Measurements from ENCODE around the gene PIK3R6.

The PIK3R6 gene

DNA sequence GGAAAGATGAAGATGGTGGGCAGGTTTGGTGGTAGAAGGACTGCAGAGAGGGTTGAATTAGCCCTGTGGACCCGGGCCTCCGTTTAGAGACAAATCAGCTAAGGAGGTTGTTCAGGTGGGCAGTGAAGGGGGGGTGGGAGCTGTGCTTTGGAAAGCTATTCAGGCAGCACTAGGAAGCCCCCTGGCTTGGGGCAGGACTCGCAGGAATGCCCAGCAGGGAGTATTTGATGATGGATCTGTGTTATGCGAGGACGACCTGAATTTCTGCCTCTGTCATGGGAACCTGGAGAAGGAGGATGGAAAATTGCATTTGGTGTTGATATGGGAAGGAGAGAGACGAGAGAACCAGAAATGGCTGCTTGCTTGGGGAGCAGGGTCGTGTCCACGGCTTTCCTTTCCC, 112.6 kb downstream of the PIK3R6 start:
- DNase-seq (ENCODE audit: extremely low read depth in 1 of 2, low read depth in 1 of 2): no peak

GRCh38 chr17:8753976-8754440, 113.5 kb downstream of the PIK3R6 start:
- no peak for DNase-seq (ENCODE audit: extremely low read depth in 1 of 2, low read depth in 1 of 2)

- DNase-seq (ENCODE audit: extremely low read depth in 1 of 2, low read depth in 1 of 2): no peak
Observed at GRCh38 chr17:8753136-8753975, 114.1 kb downstream of the PIK3R6 start.

All from activated CD8-positive, alpha-beta memory T cell treated with anti-CD3 and anti-CD28 coated beads for 1 hour (primary cell).